ENCODE results near the gene FAIM2. TPM values are rescaled to one million over a fixed set of nuclear protein-coding genes. Genes with fewer than 3 reads are reported as not detected.

Gene FAIM2
- total RNA-seq, 2 experiments from 2014 or later = 0.22 to 0.56 TPM

DNA sequence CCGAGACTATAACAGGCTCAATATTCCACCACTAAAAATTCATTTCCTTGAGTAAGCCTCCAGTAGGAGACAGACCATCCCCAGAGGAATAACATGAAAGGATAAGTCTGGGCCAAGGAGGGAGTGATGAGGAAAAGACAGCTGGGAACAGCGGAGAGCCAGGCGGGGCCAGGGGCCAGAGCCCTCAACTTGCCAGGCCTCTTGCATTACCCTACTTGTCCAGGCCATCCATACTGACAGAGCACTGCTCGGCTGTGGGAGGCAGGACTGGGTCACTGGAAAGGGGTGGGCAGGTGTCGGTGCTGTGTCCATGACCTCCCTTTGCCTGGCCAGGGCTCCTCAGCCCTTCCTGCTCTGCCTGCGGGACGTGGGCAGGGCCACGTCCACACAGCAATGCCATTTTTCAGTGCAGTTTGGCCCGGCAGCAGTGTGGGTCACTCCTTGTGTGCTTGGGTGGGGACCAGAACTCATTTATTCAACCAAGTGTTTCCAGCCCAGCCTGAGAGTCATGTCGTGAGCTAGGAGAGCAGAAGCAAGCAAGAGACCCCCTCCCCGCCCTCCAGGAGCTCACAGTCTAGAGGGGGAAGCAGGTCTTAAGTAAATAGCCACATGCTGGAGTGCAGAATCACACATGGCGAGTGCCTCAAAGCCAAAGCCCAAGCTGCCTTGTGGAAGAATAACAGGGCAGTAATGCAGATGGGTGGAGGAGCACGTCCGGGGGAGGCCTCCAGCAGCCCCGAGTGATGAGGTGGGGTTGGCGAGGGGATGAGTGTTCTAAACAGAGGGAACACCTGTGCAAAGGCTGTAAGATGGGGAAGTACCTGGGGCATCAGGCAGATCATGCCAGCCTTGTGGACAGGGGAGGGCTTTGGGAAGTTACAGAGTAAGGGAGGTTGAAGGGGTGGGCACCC, 8.9 kb upstream of the FAIM2 start:
- H3K36me3 Mint-ChIP-seq (ENCODE audit: low read depth) = no peaks in the 10 kb centered on the region
- DNase-seq = no peak
- H3K27ac Mint-ChIP-seq = no peak overlapping the region
- H3K4me3 Mint-ChIP-seq = no peak overlapping the region
- intact Hi-C loops (cut with micrococcal nuclease) = no loop called here
- no peak for ATAC-seq
- no peaks in the 10 kb centered on the region for H3K4me1 Mint-ChIP-seq (ENCODE audit: low read depth)
- ChIA-PET CTCF (interaction anchor here (1.1 to 1.8 kb wide), 2 partner anchors 33 to 55 kb away, joined by 3 to 7 read pairs; no protein-coding TSS in a partner anchor), POLR2A (no interaction called here)
- TF ChIP-seq, protein P1, sequence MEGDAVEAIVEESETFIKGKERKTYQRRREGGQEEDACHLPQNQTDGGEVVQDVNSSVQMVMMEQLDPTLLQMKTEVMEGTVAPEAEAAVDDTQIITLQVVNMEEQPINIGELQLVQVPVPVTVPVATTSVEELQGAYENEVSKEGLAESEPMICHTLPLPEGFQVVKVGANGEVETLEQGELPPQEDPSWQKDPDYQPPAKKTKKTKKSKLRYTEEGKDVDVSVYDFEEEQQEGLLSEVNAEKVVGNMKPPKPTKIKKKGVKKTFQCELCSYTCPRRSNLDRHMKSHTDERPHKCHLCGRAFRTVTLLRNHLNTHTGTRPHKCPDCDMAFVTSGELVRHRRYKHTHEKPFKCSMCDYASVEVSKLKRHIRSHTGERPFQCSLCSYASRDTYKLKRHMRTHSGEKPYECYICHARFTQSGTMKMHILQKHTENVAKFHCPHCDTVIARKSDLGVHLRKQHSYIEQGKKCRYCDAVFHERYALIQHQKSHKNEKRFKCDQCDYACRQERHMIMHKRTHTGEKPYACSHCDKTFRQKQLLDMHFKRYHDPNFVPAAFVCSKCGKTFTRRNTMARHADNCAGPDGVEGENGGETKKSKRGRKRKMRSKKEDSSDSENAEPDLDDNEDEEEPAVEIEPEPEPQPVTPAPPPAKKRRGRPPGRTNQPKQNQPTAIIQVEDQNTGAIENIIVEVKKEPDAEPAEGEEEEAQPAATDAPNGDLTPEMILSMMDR (IDR thresholded peaks at IDR 0.05) = no peak
- H3K9me3 Mint-ChIP-seq = no peaks in the 10 kb centered on the region
- H3K27me3 Mint-ChIP-seq = peaks cover 3% of the 10 kb centered on the region

DNA sequence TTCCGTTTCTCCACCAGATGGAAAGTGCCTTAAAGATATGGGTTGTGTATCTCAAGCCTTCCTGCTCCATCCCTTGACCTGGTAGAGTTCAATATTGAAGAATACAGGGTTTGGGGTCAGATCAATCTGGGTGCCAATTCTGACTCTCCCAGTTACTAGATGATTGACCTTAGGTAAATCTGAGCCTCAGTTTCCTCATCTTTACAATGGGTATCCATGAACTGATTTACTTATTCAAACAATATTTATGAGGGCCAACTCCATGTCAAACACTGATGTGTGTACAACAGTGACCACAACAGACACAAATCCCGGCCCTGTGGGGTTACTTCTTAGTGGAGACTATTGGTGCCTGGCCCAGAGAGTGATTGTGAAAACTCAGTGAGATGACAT, 7.5 kb upstream of the FAIM2 start:
- Mint-ChIP-seq H3K4me1 (ENCODE audit: low read depth) (no peaks in the 10 kb centered on the region), H3K4me3 (no peak overlapping the region), H3K36me3 (ENCODE audit: low read depth) (no peaks in the 10 kb centered on the region), H3K27ac (no peak overlapping the region), H3K9me3 (no peaks in the 10 kb centered on the region), H3K27me3 (peaks cover under 1% of the 10 kb centered on the region)
- ChIA-PET POLR2A (no interaction called here), CTCF (no interaction called here)
- intact Hi-C loops (cut with micrococcal nuclease) = no loop called here
- TF ChIP-seq, protein P1 (IDR thresholded peaks at IDR 0.05) = no peak
- DNase-seq = no peak
- no peak for ATAC-seq

DNA sequence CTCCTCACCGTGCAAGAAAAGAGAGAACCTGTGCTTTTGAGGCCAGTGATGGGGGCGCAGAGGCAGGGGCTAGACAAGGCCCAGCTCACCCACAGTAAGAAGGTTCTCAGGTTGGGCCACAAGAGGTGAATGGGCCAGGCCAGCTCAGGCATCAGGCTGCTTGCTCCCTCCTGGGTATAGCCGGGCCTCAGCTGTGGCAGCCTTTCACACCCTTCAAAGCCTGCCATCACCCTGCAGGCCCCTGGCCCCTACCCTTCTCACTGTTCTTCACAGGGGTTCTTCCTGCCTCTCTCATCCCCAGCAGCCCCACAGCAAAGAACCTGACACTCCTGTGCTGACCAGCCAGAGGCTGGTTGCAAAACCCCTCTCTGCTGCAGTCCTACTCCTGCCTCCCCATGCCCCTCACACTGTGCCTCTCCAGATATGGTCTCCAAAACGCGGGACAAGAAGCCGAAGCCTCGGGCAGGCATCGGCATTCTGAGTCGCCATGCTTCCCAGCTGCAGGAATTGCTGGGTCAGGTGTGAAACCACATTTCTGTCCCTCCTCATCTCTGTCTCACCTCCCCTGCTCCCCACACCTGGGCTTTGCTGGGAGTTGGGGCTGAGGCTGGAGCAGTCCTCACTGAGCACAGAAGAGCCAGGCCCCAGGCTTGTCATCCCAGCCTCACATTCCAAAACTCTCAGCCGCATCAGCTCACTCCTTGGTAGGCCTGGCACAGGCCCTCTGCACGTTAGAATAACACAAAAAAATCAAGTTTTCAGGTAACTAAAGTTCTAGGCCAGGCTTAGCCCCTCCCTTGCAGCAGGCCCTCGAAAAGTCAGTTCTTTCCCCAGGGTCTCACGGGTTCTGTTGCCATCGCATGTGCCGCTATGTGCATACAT, 6.9 kb upstream of the FAIM2 start:
- CTCF ChIA-PET = interaction anchor here (1.2 kb wide), 1 partner anchor 133 kb away, joined by 4 read pairs; no protein-coding TSS in a partner anchor
- intact Hi-C loops (cut with micrococcal nuclease) = no loop called here
- no peak overlapping the region for H3K4me3 Mint-ChIP-seq
- POLR2A ChIA-PET = interaction anchor here (1.1 kb wide), 2 partner anchors 9 to 22 kb away, joined by 3 to 4 read pairs; no protein-coding TSS in a partner anchor
- ATAC-seq (no peak), DNase-seq (no peak)
- H3K27me3 Mint-ChIP-seq = peaks cover 3% of the 10 kb centered on the region
- no peaks in the 10 kb centered on the region for H3K9me3 Mint-ChIP-seq
- TF ChIP-seq, protein P1 (IDR thresholded peaks at IDR 0.05) = no peak
- no peaks in the 10 kb centered on the region for H3K4me1 Mint-ChIP-seq (ENCODE audit: low read depth)
- H3K27ac Mint-ChIP-seq = no peak overlapping the region
- no peaks in the 10 kb centered on the region for H3K36me3 Mint-ChIP-seq (ENCODE audit: low read depth)

DNA sequence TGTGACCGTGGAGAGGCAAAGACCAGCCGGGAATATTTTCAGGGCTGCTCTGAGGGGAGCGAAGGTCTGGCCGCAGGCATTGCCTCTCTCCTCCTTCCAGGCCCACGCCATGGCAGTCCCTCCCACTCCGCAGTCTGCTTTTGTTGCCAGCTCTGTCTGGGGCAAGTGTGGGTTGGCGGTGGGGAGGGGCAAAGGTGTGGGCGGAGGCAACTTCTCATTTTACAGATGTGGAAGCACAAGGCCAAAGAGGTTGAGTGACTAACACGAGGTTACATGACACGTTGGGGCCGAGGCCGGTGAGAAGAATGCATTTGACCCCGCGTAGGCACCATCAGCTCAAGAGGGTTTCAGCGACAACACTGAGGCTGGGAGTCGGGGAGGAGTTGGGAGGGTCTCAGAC, 6.1 kb upstream of the FAIM2 start:
- H3K27ac Mint-ChIP-seq = no peak overlapping the region
- no peak for ATAC-seq
- no peak overlapping the region for H3K4me3 Mint-ChIP-seq
- H3K9me3 Mint-ChIP-seq = no peaks in the 10 kb centered on the region
- TF ChIP-seq, protein P1 (IDR thresholded peaks at IDR 0.05) = no peak
- CTCF ChIA-PET = interaction anchor here (1.0 to 3.2 kb wide), 3 partner anchors 35 to 132 kb away, joined by 3 to 13 read pairs (median 4); no protein-coding TSS in a partner anchor
- peak; percentile 37 for DNase-seq
- POLR2A ChIA-PET = interaction anchor here (1.1 kb wide), 2 partner anchors 9 to 23 kb away, joined by 3 to 4 read pairs; no protein-coding TSS in a partner anchor
- no peaks in the 10 kb centered on the region for H3K4me1 Mint-ChIP-seq (ENCODE audit: low read depth)
- no peaks in the 10 kb centered on the region for H3K36me3 Mint-ChIP-seq (ENCODE audit: low read depth)
- intact Hi-C loops (cut with micrococcal nuclease) = no loop called here
- H3K27me3 Mint-ChIP-seq = peaks cover 4% of the 10 kb centered on the region

Data from activated CD8-positive, alpha-beta T cell treated with anti-CD3 and anti-CD28 coated beads for 36 hours (primary cell).